ENCODE measurements around the gene CST11.
A peak's percentile ranks its signal among the peaks of the same experiment; 100 is the strongest.

CST11 gene

DNA sequence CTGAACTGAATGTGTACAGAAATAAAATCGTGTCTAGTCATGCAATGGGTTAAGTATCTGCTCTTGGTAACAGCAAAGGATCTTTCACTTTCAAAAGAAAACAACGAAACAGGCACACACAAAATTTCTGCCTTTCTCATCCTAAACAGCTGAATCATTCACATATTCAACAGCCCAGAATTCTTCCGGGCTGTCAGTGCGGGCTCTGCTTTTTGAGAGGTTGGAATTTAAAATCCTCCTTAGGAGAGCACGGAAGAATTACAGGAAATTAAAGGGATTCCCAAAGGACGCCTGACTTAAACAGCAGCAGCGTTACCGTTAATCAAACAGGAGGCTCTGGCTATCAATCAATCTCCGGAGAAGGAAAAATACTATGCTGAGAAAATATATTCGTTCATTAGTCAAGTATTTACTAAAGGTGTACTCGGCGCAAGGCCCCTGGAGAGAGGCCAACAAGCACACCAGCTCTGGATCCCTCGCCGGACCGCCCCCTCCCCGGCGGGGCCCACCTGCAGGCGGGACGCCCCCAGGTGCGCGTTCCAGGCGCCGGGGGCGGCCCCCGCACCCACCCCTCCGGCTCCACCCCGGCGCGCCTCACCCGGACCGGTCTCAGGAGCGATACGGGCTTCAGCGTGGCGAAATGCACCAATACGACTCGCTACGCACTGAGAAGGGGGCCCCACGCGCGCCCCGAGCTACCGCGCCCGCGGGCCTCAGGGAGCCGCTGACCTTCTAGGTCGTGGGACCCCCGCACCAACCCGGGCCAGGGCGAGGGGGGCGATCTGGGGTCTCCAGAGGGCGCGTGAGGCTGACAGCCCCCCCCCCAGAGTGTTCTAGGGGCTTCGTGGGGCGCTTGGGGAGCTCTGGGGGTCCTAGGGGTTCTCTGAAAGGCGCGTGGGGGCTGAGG is 32.4 kb downstream of the CST11 start:
- DNase-seq: peak; percentile 83

DNA sequence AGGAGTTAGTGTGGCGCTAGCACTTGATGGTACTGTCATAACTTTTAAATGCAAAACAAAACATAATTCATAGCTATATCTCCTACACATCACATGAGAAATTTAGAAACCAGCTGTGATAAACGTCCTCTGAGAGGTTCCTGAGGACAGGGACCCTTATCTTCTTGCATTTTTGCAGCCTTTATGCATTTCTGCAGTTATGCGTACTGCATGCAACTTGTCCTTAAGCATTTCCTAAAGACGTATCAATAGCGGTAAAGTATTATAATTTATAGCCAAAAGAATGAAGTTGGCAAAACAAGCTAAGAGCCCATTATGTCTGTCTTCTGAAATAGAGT is 33.0 kb downstream of the CST11 start:
- no peak for DNase-seq

DNA sequence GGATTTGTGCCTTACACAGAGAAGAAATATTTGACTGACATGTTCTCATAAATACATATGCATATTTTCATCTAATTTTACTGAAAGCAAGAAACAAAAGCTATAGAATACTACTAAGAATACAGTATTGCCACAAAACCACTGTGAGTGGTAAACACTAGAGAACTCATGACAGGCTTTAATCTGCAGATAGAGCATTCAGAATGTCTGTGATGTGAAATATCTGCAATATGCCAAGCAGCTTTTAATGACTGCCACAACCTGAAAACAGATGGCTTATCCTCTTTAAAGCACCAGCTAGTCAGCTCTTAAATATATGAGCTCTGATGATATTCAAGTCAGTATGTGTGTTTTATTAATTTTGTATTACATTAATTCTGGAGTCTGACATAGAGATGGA is 34.8 kb downstream of the CST11 start:
- DNase-seq: no peak

DNA sequence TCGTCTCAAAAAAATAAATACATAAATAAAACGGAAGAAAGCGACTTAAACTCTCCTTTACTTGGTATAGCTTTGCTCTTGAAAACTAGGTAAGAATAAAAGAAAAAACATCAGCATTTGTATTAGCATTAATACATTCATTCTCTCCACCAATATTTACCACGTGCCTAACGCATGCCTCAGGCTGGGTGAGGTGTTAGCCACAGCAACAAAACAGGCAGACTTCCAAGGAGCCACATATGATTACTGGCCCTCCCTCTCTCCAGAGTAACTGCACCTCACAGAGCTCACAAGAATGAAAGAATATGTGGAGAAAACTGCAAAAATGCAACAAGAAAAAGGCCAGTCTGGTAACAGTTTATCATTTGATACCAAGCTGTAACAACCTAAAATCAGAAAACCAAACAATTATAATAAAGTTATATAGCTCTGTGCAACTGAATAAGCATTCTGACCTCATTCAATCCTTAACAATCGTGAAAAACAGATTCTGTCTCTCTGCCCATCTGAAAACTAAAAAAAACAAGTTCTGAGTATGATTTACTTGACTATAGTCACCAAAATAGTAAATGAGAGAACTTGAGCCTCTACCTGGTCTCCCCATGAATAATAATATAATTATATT is 36.6 kb downstream of the CST11 start:
- DNase-seq: no peak

DNA sequence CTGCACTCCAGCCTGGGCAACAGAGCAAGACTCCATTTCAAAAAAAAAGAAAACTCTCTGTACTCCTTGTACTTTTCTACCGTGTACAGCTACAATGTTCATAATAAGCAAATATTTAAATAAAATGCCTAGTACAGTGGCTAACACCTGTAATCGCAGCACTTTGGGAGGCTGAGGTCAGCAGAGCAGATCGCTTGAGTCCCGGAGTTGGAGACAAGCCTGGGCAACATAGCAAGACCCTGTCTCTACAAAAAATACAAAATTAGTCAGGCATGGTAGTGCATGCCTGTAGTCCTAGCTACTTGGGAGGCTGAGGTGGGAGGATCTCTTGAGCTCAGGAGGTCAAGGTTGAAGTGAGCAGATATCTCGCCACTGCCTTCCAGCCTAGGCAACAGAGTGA is 37.1 kb downstream of the CST11 start:
- DNase-seq: no peak

DNA sequence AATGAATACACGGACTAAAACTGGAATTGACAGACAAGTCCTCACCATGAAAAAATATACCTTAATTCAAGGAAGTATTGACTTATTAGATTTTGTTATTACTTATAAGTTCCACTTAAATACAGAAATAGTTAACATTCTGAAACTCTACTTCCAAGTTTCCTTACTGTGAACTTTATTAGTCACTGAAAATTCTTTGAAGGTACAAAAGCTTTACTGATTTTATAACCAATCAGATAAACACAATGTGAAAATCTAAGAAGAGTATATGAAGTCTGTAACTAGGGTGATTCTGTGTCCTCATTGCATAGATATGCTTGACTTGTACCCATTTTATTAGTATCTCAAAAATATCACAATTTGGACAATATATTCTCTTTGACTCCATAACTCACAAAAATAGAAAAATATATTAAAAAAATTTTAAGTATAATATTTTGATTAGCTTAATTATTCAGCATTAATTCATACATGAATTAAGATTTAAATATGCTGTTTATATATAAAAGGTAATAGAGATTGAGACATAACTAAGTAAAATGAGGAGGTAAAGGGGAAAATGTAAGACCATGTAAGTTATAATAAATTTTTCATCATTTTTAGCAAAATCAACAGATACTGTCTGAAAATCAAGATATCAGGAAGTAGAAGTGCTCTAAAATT is 38.0 kb downstream of the CST11 start:
- DNase-seq: no peak

DNA sequence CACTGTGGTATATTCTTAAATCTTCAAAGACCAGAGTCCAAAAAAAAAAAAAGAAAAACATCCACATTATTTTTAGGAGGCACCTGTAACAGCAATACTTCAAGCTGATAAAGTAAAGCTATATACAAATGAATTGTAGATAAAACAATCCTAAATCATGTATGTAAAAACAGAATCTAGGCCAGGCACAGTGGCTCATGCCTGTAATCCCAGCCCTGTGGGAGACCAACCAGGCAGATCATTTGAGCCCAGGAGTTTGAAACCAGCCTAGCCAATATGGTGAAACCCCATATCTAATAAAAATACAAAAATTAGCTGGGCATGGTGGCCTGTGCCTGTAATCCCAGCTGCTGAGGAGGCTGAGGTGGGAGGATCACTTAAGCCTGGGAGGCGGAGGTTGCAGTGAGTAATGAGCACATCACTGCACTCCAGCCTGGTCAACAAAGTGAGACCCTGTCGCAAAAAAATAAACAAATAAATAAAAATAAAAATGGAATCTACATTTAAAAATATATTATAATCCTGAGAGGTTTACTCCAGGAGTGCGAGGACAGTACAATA is 38.7 kb downstream of the CST11 start:
- DNase-seq: no peak

DNA sequence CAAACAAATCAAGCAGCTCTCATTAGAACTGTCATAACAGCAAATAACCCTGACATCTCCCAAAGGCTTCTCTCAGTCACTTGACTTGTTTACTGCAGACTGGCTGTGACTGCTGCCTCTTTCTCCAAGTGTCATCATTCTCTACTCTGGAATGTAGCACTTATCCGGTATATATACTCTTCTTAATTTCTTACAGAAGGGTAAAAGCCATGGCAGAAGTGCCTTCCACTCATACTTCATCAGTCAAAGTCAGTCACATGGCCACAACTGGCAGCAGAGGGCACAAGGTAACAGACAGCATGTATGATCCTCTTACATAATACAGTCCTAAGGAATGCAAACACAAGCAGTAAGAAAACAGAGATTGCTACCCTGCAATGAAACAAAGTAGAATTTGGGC is 40.6 kb downstream of the CST11 start:
- DNase-seq: no peak

DNA sequence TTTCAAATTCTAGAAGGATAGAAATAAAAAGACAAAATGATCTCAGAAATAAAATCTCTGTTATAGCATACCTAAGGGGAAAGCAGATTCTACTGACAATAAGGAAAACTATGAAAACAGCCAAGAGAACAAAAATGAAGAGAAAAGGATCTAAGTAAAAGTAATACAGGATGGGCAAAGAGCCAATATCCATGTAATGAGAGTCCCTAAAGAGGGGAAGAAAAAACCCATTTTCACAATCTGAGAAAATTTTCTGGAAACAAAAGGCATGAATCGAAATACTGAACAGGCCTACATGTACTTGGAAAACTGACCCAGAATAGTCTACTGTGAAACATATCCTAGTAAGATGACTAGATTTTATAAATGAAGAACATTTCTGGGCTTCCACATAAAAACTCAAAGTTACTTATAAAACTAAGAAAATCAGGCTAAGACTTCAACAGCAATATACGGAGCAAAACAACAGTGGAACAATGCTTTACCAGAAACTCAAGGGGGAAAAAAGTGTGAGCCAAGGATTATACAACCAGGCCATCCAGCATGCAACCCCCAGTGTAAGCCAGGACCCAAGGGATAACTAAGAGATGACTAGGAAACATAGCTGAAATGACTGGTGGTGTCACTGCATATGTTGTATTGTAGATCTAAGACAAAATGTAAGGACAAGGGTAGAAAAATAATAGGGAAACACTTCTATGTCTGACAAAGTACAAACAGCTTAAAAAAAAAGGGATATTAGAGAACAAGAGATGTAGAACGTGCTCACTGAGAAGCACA is 41.6 kb downstream of the CST11 start:
- DNase-seq: no peak

DNA sequence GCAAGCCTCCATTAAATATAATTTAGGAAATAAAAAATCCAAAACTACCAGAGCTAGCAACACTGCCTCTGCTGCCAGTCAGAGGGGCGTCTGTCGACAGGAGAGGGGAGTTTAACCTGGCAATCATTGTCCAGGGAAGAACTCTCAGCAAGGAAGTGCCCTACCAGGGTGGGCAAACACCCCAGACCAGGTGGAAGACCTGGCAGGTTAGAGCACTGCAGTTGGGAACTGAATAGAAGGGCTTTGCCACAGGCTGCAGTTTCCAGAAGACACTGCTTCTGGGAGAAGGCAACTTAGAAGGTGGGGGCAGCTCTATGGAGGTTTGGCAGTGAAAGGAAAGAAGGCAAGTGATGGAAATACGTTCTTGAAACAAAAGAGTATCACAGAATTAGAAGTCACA is 42.9 kb downstream of the CST11 start:
- DNase-seq: no peak

DNA sequence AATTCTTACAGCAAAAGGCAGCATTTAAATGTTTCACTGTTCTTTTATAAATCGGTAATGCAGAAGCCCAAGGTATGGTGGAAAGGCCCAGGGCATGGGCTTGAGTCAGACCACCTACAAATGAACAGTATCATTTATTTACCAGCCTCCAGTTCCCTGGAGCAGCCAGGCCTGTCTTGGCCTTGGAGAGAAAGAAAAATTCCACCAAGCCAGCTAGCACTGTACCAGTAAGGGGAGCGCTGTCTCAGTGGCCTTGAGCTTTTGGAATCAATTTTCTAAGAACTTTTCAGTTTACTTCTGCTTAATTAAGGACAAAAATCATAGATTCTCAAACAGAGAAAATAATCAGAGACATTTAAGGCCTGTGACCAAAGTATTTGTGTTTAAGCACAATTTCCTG is 43.7 kb downstream of the CST11 start:
- no peak for DNase-seq

DNA sequence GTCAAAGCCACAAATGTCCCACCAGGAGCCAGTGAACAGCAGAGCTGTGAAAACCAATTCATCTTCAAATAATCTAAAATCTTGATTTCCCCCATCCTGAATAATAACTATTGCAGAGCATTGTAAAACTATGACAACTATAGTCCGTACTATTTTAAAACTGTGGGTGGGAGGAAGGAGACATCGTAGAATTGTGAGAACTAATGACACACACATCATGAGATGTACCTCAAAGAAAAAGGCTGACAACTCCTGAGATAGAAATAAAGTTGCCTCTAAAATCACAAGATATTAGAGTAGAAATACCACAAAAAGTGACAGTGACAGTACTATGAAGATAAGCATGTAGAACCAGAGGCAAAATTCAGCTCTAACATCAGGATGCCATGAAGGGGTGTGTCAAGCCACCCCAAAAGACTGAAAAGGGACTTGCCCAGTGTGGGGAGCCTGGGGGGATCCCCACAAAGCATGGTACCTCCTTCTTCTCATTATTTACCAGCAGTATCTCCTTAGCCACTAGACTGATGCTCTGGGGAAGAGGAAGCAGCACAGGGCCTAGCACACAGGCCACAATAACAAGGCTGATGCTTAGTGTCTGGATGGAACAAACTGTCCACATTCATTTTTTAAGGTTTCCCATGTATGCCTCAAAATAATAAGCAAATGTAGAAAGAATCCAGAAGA is 44.8 kb downstream of the CST11 start:
- no peak for DNase-seq

DNA sequence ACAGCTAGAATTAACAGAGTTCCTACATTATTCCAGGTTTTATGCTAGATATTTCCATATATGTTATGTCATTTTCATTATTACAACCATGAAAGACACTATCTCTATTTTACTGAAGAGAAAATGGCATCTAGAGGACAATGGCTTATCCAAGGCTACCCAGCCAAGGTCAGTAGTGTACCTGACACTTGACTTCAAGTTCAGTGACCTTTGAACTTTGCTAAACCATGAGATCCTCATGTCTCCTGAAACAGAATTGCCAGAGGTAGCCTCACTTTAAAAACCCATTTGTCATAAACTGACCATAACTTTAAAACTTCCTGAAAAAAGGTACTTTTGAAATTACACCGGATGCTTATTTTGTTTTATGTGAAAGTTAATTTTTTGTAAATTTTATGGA is 45.8 kb downstream of the CST11 start:
- no peak for DNase-seq

DNA sequence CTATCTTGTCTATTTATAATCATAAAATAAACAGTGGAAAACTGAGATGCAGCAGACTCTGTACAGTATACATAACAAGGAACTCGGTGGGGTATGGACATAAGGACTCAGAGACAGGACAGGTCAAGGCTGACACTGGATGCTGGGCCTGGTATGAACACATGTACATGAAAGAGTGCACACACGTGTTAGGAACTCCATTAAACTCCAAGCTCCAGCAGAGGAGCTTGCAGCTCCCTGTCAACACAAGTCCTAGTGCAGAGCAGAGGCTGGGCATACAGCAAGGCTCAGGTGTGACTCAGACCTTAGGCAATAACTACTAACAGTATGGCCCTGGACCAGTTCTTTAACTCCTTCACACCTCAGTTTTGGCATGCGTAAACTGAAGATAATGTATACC is 48.5 kb downstream of the CST11 start:
- DNase-seq: no peak

DNA sequence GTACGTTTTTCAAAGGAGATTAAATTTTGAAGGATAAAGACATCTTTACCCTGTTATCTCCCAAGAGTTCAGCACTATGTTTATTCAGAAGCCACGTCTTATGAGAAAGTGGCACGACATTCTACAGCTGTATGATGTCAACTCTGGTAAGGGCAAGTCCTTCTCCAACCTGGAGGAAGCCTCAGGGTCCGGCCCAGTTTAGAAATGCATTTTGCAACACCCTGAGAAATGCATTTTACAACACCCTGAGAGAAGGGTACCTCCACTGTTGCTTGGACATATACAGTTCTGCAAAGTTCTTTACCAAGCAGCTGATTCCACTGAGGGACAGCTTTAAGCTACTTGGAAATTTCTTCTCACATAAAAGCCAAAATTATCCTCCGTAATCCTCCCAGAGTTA is 48.9 kb downstream of the CST11 start:
- no peak for DNase-seq

DNA sequence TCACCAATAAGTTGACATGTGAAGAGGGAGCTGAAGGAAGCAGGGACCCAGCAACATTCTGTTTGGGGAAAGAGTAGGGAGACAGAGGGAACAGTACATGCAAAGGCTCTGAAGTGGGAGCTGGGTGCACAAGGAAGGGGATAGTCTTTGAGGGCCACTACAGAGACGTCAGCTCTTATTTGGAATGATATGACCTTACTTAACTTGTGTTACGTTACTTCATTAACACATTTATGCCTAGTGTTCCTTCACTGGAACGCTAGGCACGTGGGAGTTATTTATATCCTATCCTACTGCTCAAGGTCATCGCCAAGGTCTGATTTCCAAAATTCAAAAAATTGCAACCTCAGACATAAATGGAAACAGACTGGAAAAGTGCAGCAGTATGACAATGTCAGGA is 51.6 kb downstream of the CST11 start:
- DNase-seq: no peak

Data from activated effector memory CD4-positive, alpha-beta T cell treated with anti-CD3 and anti-CD28 coated beads, Interleukin-2, amount 50 U/mL, for 16 hours (primary cell).